Stimulated activated CD4-positive, alpha-beta T cell treated with anti-CD3 and anti-CD28 coated beads, Interleukin-1b, Interleukin-23, amount 100 ng/mL, for 4 hours (primary cell): ENCODE results near the gene CARMIL3.
"Not testable (repeated sequence)": the region's sequence is repeated elsewhere in the genome, so short reads cannot be mapped to it uniquely, and the experiment has no call there.

Experiments used
- DNase-seq, 2 donors: peaks; one replicate each; pipeline ENCODE4 v3.0.0-alpha.2; 2020; ENCODE audit warnings: low read depth in 2 of 2

CARMIL3 gene

GRCh38 chr14:24093901-24094840 is 42.4 kb downstream of the CARMIL3 start, which contains the start of gene PCK2:
Gene PCK2 (plus strand): TSS chr14:24094311. CDS start chr14:24094406, 95 bp downstream.
- peak; percentile 70 to 88 for DNase-seq

DNA sequence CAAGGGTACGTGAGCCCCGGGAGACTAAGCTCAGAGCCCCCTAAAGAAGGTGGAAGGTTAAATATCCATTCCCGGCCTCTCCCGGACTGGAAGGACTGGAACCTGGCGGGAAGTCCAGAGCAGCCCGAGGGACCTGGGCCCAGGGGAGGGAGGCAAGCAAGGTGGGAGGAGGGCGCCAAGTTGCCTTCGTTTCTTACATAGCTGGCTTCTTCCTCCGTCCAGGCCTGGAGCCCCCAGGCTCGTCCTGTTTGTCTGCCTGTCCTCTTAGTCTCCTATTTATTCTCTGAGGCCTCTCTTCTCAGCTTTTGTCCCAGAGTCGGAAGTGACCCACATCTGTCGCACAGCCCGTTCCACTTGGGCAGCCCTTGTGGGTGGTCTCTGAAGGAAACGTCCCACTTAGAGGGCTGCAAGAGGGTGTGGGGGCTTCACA is 43.0 kb downstream of the CARMIL3 start:
- no peak for DNase-seq

GRCh38 chr14:24095271-24096068 is 43.7 kb downstream of the CARMIL3 start:
- DNase-seq = peak in 1 of 2 donors; percentile 50

DNA sequence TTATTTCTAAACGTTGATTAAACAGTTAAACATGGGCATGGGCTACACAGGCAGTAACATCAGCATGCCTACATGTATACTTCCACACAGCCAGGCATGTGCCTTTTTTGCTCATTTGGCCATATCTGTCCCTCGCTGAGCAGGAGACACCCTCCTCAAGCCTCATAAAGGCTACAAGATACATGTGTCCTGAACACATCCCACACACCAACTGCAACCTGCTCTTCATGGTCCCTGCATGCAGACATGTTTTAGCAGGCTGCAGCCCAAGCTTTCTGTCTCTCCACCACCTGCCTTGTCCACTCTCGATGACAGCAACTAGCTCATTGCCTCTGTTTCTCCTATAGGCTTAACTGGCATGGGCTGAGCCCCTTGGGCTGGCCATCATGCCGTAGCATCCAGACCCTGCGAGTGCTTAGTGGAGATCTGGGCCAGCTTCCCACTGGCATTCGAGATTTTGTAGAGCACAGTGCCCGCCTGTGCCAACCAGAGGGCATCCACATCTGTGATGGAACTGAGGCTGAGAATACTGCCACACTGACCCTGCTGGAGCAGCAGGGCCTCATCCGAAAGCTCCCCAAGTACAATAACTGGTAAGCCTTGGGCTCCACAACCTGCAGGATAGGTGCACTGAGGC is 44.9 kb downstream of the CARMIL3 start:
- no peak for DNase-seq

DNA sequence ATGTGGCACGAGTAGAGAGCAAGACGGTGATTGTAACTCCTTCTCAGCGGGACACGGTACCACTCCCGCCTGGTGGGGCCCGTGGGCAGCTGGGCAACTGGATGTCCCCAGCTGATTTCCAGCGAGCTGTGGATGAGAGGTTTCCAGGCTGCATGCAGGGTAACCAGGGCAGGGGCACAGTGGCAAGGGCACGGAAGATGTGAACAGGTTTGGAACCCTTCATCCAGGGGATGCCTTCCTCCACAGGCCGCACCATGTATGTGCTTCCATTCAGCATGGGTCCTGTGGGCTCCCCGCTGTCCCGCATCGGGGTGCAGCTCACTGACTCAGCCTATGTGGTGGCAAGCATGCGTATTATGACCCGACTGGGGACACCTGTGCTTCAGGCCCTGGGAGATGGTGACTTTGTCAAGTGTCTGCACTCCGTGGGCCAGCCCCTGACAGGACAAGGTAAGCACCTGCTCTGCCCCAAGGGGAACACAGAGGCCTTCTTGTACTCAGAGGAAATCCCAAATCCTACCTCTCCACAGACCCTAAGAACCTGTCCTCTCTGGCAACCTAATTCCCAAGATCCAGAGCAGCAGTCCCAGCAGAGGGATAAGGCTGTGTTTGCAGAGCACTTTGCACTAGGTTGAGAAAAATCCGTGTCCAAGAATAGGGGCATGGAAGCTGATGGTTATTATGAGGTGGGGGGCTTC is 46.6 kb downstream of the CARMIL3 start:
- no peak for DNase-seq

GRCh38 chr14:24098927-24099813 is 47.4 kb downstream of the CARMIL3 start:
- no peak for DNase-seq

DNA sequence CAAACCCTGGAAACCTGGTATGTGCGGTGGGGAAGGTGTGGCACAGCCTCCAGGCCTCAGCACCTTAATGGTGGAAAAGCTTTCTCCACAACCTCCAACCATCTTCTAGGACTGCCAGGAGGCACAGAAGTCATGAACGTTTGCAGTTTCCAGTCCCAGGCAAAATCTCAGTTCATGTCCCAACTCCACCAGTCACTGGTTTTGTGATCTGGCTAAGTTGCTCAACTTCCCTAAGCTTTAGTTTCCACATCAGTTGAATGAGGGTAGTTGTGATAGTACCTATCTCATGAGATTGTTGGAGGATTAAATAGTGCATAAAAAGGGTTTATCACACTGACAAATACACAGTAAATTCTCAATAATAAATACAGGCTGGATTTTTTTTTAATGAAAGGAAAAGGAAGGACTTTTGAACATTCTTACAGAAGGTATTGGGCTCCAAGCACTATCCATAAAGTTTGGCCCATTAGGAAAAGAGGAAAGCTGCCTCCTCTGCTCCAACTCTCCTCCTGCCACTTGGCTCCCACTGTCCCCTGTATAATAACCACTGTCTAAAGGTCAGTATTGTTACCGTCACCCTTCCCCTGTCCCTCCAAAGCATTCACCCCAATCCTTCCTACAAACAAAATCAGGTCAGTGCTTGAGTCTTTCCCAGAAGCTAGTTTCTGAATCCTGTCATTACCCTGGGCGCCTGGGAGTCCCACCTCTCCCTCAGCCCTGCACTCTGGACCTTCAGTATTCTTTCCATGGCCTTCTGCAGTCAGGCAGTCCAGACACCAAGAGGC is 48.6 kb downstream of the CARMIL3 start:
- DNase-seq = no peak

- no peak for DNase-seq
Observed at GRCh38 chr14:24100982-24101494, 49.2 kb downstream of the CARMIL3 start.

- no peak for DNase-seq
Observed at GRCh38 chr14:24102357-24103048, 50.7 kb downstream of the CARMIL3 start.

GRCh38 chr14:24103451-24103850 is 51.6 kb downstream of the CARMIL3 start:
- no peak for DNase-seq

DNA sequence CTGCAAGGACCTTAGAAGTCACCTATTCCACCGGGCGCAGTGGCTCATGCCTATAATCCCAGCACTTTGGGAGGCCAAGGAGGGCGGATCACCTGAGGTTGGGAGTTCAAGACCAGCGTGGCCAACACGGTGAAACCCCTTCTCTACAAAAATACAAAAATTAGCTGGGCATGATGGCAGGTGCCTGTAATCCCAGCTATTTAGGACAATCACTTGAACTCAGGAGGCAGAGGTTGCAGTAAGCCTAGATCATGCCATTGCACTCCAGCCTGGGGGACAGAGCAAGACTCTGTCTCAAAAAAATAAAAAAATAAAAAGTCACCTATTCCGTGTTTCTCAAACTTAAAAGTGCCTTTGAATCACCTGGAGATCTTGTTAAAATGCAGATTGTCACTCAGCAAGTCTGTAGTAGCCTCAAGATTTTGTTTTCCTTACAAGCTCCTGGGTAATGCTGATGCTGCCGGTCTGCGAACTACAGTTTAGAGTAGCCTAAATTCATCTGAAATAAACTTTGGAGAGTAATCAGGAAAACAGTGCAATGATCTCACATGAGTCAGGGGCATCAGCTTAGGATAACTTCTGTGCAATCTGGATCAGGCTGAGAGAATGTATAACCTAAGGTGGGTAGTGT is 53.9 kb downstream of the CARMIL3 start:
- DNase-seq = not testable (repeated sequence)

- DNase-seq = no peak
Observed at GRCh38 chr14:24106672-24107271, 55.0 kb downstream of the CARMIL3 start.

DNA sequence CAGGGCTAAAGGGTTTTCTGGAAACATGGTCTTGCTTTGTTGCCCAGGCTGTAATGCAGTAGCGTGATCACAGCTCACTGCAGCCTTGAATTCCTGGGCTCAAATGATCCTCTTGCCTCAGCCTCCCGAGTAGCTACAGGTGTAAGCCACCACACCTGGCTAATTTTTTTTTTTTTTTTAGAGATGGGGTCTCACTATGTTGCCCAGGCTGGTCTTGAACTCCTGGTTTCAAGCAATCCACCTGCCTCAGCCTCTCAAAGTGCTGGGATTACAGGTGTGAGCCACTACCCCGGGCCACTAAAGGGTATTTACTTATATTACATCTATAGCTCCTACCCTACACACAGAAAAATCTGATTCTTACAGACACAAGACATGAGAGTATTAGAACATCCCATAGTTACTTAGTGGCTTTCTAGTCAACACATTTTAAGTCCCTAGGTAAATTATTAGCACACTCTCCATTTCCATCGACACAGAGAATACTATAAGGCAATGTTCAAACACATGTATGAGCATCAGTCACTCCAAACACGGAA is 56.6 kb downstream of the CARMIL3 start:
- no peak for DNase-seq

GRCh38 chr14:24110060-24110459 is 58.3 kb downstream of the CARMIL3 start:
- no peak for DNase-seq

DNA sequence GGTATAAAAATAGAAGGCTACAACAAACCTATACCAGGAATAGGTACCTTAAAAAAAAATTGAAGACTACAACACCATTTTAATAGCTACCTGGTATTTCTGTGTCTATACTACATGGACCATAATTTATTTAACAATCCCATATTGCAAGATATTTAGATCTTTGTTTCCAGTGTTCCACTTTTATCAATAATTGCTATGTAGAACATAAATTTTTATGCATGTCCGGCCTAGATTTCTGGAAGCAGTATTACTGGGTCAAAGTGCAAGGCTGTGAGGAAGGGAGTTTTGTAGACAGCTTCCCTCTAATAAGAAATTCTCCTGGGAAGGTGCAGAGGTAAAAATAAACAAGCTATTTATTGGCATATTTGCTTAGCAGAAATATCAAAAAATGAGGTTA is 58.7 kb downstream of the CARMIL3 start:
- DNase-seq = no peak

DNA sequence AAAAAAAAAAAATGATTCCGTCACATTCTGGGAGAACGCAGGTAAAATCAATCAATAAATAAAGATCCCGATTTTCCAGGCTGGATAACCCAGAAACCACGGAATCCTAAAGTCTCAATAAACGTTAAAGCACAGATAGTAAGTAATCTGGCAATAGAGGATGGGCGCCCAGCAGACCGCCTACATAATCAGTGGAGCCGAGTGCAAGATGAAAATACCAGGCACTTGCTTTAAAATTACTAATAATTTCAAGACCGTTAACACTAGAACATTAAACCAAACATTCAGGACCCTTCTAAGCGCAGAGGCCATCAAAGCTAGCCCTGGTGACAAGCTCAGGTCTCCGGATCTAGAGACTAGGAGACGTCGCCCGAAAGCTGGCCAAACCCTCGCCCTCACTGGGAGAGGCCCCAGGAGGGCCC is 61.6 kb downstream of the CARMIL3 start:
- DNase-seq = no peak

- peak; percentile 46 to 55 for DNase-seq
Observed at GRCh38 chr14:24113801-24114531, 62.2 kb downstream of the CARMIL3 start.
